ENCODE measurements around the gene AMD1.

Gene AMD1

DNA sequence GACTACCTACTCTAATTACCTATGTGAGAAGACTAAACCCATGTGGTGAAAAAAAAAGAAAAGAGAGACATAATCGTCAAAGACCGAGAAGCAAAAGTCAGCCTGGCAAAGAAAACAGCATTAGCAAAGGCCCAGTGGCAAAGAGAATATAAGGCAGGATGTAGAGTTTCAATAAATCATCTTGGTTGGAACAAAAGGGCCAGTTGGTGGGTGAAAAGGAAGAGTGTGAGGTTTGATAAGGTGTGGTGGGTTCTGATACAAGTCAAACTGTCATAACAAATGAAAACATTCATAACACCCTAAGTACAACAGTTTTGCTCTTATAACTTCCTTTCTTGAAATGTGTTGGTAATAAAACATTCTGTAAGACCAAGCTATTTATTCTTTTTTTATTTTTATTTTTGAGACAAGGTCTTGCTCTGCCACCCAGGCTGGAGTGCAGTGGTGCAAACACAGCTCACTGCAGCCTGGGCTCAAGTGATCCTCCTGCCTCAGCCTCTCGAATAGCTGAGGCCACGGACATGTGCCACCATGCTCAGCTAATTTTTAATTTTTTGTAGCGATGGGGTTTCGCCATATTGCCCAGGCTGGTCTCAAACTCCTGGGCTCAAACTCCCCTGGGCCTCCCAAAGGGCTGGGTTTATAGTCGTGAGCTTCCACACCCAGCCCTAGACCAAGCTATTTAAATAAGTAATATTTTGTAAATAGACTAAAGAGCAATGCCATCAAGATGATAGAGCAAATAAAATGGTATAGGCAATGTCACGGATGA, 65.0 kb downstream of the AMD1 start:
- DNase-seq (ENCODE audit: low read depth) = no peak

DNA sequence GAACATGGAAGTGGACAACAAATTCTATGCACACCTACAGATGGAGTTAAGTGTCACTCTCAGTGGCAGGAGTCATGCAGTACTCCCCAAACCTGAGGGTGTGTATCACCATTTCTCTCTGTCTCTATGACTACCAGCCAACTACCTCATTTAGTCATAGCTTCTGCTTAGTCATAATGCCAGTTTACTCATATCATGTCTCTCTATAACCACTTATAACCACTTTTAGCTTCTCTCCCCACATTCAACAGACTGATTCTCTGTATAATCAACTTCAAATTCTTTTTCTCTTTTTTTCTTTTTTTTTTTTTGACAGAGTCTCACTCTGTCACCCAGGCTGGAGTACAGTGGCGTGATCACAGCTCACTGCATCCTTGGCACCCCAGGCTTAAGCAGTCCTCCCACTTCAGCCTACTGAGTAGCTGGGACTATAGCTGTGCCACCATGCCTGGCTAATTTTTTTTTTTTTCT, 70.1 kb downstream of the AMD1 start:
- DNase-seq (ENCODE audit: low read depth) = peak; percentile 13
